Skeletal muscle cell (primary cell): Measurements from ENCODE around the gene RGL1.

Experiments used
- DNase-seq: peaks from one replicate; pipeline ENCODE4 v3.0.0-alpha.2; 2010; ENCODE audit warnings: low read depth
- H3K4me3 ChIP-seq: 2 replicates; pipeline ENCODE4 v1.5.1; 2011; ENCODE audit warnings: low read depth, mild to moderate bottlenecking, control low read depth, low read length, moderate library complexity

The RGL1 gene

GRCh38 chr1:183933528-183934179, 128.7 kb downstream of the RGL1 start:
- DNase-seq = no peak
- H3K4me3 ChIP-seq = no peak overlapping the region

GRCh38 chr1:183934314-183934713, 129.4 kb downstream of the RGL1 start:
- no peak for DNase-seq
- H3K4me3 ChIP-seq = no peak overlapping the region

GRCh38 chr1:183936009-183936408, 131.1 kb downstream of the RGL1 start:
- DNase-seq = no peak
- no peak overlapping the region for H3K4me3 ChIP-seq

GRCh38 chr1:183936791-183937190, 131.9 kb downstream of the RGL1 start:
- no peak overlapping the region for H3K4me3 ChIP-seq
- no peak for DNase-seq

GRCh38 chr1:183937611-183938010, 132.7 kb downstream of the RGL1 start:
- H3K4me3 ChIP-seq = no peak overlapping the region
- DNase-seq = no peak

GRCh38 chr1:183941001-183941400, 136.1 kb downstream of the RGL1 start:
- no peak overlapping the region for H3K4me3 ChIP-seq
- no peak for DNase-seq

- H3K4me3 ChIP-seq = no peak overlapping the region
- peak; percentile 100 for DNase-seq
Observed at GRCh38 chr1:183942933-183943693, 138.2 kb downstream of the RGL1 start.

GRCh38 chr1:183945428-183946319, 140.8 kb downstream of the RGL1 start:
- H3K4me3 ChIP-seq = no peak overlapping the region
- DNase-seq = peak; percentile 31

GRCh38 chr1:183946320-183946613, 141.3 kb downstream of the RGL1 start:
- DNase-seq = no peak
- H3K4me3 ChIP-seq = no peak overlapping the region

- DNase-seq = no peak
- no peak overlapping the region for H3K4me3 ChIP-seq
Observed at GRCh38 chr1:183947988-183948387, 143.1 kb downstream of the RGL1 start.

GRCh38 chr1:183952101-183952500, 147.2 kb downstream of the RGL1 start:
- no peak overlapping the region for H3K4me3 ChIP-seq

GRCh38 chr1:183953031-183953430, 148.1 kb downstream of the RGL1 start:
- DNase-seq = no peak
- no peak overlapping the region for H3K4me3 ChIP-seq

More at GRCh38 chr1:183952101-183952500, 147.2 kb downstream of the RGL1 start:
- DNase-seq = no peak

- DNase-seq = no peak
- no peak overlapping the region for H3K4me3 ChIP-seq
Observed at GRCh38 chr1:183954496-183954895, 149.6 kb downstream of the RGL1 start.

- no peak overlapping the region for H3K4me3 ChIP-seq
- DNase-seq = peak; percentile 68
Observed at GRCh38 chr1:183956559-183957188, 151.8 kb downstream of the RGL1 start.

- DNase-seq = no peak
- H3K4me3 ChIP-seq = no peak overlapping the region
Observed at GRCh38 chr1:183957216-183957830, 152.4 kb downstream of the RGL1 start.

- DNase-seq = peak; percentile 64
Observed at GRCh38 chr1:183958958-183959357, 154.0 kb downstream of the RGL1 start.

GRCh38 chr1:183961132-183961531, 156.2 kb downstream of the RGL1 start:
- no peak for DNase-seq
- H3K4me3 ChIP-seq = no peak overlapping the region

More at GRCh38 chr1:183958958-183959357, 154.0 kb downstream of the RGL1 start:
- no peak overlapping the region for H3K4me3 ChIP-seq

- DNase-seq = no peak
- H3K4me3 ChIP-seq = no peak overlapping the region
Observed at GRCh38 chr1:183962903-183963302, 158.0 kb downstream of the RGL1 start.

GRCh38 chr1:183965726-183966125, 160.8 kb downstream of the RGL1 start:
- H3K4me3 ChIP-seq = no peak overlapping the region
- DNase-seq = no peak
